ENCODE data around the gene QPRT. TPM values are rescaled to one million over a fixed set of nuclear protein-coding genes. Genes with fewer than 3 reads are reported as not detected.

QPRT gene
- polyA plus RNA-seq, 1 of the 3 experiments (the other 2 are of a cell fraction), result 12.5 TPM

DNA sequence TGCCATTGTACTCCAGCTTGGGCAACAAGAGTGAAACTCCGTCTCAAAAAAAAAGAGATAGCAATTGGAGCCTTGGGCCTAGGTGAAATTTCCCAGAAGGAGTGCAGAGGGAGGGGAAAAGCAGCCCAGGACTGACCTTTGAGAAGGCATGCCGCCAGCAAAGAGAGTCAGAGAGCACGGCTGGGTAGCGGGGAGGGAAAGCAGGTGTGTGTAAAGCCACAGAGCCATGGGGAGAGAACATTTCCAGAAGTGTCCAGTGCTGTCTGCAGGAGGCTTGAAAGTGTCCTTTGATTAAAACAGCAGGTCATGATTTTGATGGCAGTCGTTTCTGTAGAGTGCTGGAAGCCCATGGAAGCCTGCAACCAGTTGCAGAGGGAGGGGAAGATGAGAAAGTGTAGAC, 58.7 kb downstream of the QPRT start:
- TF ChIP-seq CHD2 (IDR thresholded peaks at IDR 0.05; ENCODE audit: low read length, partially characterized antibody) (no peak), TEAD4 (IDR thresholded peaks at IDR 0.05; ENCODE audit: borderline replicate concordance, insufficient read depth) (no peak), SIN3A (IDR thresholded peaks at IDR 0.05; ENCODE audit: borderline replicate concordance, low read depth, low read length) (no peak), SMC3 (IDR thresholded peaks at IDR 0.05; ENCODE audit: low read depth, low read length) (no peak), GABPA (IDR thresholded peaks at IDR 0.05; ENCODE audit: low read depth) (no peak), EZH2phosphoT487 (IDR thresholded peaks at IDR 0.05; ENCODE audit: borderline replicate concordance, low read depth) (no peak), FOXJ3 (CRISPR knock-in tag; IDR thresholded peaks at IDR 0.05) (no peak), MXI1 (IDR thresholded peaks at IDR 0.05; ENCODE audit: low read depth, low read length) (no peak)
- TF ChIP-seq, protein P1, sequence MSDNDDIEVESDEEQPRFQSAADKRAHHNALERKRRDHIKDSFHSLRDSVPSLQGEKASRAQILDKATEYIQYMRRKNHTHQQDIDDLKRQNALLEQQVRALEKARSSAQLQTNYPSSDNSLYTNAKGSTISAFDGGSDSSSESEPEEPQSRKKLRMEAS (IDR thresholded peaks at IDR 0.05; ENCODE audit: low read depth), result no peak
- TF ChIP-seq, protein P2, sequence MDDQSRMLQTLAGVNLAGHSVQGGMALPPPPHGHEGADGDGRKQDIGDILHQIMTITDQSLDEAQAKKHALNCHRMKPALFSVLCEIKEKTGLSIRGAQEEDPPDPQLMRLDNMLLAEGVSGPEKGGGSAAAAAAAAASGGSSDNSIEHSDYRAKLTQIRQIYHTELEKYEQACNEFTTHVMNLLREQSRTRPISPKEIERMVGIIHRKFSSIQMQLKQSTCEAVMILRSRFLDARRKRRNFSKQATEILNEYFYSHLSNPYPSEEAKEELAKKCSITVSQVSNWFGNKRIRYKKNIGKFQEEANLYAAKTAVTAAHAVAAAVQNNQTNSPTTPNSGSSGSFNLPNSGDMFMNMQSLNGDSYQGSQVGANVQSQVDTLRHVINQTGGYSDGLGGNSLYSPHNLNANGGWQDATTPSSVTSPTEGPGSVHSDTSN (IDR thresholded peaks at IDR 0.05), result no peak
- POLR2A ChIA-PET, result no interaction called here

DNA sequence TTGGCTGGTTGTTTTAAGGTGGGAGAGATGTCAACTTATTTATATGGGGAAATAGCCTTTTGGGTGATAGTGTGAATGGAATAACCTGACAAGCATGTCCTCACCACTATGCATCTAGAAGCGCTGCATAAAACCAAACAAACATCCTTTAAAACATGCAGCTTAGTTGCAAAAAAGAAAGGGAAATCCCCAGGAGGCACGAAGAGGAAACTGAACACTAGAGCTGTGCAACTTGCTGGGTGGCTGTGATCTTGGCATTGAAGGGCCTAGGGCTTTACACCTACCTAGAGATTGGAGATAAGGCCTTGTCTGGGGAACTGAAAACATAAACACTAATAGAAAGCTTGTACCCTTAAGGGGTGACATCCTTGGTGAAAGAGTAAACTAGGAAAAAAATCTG, 59.5 kb downstream of the QPRT start:
- Histone ChIP-seq H3K36me3 (replicated peaks in 1 of 2; ENCODE audit: control insufficient read depth in 1 of 2, insufficient read depth in 2 of 2, low read length in 1 of 2) (no peaks in the 10 kb centered on the region), H3K4me1 (ENCODE audit: control insufficient read depth in 1 of 2, insufficient read depth in 2 of 2, low read depth in 1 of 2, low read length in 1 of 2) (peaks cover 0 to 3% of the 10 kb centered on the region in 2 experiments; a peak in 1 of 4 replicates), H3K79me2 (ENCODE audit: insufficient read depth) (no peaks in the 10 kb centered on the region), H3K9me3 (no peaks in the 10 kb centered on the region), H3F3A (replicated peaks; ENCODE audit: insufficient read depth) (no peaks in the 10 kb centered on the region), H3K9ac (no peak overlapping the region), H2AFZ (ENCODE audit: low read depth) (no peak overlapping the region), H3K9me2 (no peaks in the 10 kb centered on the region), H3K4me3 (ENCODE audit: low read depth in 2 of 2, low read length in 1 of 2) (no peak overlapping the region), H3K4me2 (no peak overlapping the region), H4K20me1 (ENCODE audit: insufficient read depth) (no peaks in the 10 kb centered on the region), H3K27me3 (ENCODE audit: insufficient read depth) (peaks cover 8% of the 10 kb centered on the region; the same call in 1 of the 2 replicates), H3K27ac (ENCODE audit: low read depth in 2 of 2, low read length in 1 of 2) (no peak overlapping the region)
- CTCF ChIA-PET, result interaction anchor here (1.1 to 2.1 kb wide), 2 partner anchors 9 to 10 kb away, joined by 3 to 6 read pairs; no protein-coding TSS in a partner anchor
- WGBS (ENCODE audit: low lambda C conversion rate), result 57% methylated on average over 2 of the region's 2 CpGs
- POLR2A ChIA-PET, result no interaction called here
- DNase-seq, result no peak
- TF ChIP-seq, protein P3, sequence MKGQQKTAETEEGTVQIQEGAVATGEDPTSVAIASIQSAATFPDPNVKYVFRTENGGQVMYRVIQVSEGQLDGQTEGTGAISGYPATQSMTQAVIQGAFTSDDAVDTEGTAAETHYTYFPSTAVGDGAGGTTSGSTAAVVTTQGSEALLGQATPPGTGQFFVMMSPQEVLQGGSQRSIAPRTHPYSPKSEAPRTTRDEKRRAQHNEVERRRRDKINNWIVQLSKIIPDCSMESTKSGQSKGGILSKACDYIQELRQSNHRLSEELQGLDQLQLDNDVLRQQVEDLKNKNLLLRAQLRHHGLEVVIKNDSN (IDR thresholded peaks at IDR 0.05; ENCODE audit: borderline replicate concordance, low read depth), result no peak
- TF ChIP-seq, protein P4, sequence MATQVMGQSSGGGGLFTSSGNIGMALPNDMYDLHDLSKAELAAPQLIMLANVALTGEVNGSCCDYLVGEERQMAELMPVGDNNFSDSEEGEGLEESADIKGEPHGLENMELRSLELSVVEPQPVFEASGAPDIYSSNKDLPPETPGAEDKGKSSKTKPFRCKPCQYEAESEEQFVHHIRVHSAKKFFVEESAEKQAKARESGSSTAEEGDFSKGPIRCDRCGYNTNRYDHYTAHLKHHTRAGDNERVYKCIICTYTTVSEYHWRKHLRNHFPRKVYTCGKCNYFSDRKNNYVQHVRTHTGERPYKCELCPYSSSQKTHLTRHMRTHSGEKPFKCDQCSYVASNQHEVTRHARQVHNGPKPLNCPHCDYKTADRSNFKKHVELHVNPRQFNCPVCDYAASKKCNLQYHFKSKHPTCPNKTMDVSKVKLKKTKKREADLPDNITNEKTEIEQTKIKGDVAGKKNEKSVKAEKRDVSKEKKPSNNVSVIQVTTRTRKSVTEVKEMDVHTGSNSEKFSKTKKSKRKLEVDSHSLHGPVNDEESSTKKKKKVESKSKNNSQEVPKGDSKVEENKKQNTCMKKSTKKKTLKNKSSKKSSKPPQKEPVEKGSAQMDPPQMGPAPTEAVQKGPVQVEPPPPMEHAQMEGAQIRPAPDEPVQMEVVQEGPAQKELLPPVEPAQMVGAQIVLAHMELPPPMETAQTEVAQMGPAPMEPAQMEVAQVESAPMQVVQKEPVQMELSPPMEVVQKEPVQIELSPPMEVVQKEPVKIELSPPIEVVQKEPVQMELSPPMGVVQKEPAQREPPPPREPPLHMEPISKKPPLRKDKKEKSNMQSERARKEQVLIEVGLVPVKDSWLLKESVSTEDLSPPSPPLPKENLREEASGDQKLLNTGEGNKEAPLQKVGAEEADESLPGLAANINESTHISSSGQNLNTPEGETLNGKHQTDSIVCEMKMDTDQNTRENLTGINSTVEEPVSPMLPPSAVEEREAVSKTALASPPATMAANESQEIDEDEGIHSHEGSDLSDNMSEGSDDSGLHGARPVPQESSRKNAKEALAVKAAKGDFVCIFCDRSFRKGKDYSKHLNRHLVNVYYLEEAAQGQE (IDR thresholded peaks at IDR 0.05; ENCODE audit: low read depth, low read length), result no peak
- TF ChIP-seq, protein P1 (IDR thresholded peaks at IDR 0.05; ENCODE audit: low read depth), result no peak
- TF ChIP-seq YY1 (IDR thresholded peaks at IDR 0.05; ENCODE audit: low read depth) (no peak), TEAD4 (IDR thresholded peaks at IDR 0.05; ENCODE audit: borderline replicate concordance, insufficient read depth) (no peak), MXI1 (IDR thresholded peaks at IDR 0.05; ENCODE audit: low read depth, low read length) (no peak), FOSL2 (IDR thresholded peaks at IDR 0.05; ENCODE audit: borderline replicate concordance, low read depth) (no peak), GABPA (IDR thresholded peaks at IDR 0.05; ENCODE audit: low read depth) (no peak), RAD21 (IDR thresholded peaks at IDR 0.05; ENCODE audit: low read length) (no peak), TCF12 (IDR thresholded peaks at IDR 0.05) (no peak), NRF1 (IDR thresholded peaks at IDR 0.05; ENCODE audit: low read depth, low read length) (no peak), POLR2AphosphoS5 (IDR thresholded peaks at IDR 0.05; ENCODE audit: low read depth, low read length) (no peak), SMC3 (IDR thresholded peaks at IDR 0.05; ENCODE audit: low read depth, low read length) (no peak), CHD2 (IDR thresholded peaks at IDR 0.05; ENCODE audit: low read length, partially characterized antibody) (no peak), GATA2 (CRISPR knock-in tag; IDR thresholded peaks at IDR 0.05) (no peak)
- TF ChIP-seq, protein P5, sequence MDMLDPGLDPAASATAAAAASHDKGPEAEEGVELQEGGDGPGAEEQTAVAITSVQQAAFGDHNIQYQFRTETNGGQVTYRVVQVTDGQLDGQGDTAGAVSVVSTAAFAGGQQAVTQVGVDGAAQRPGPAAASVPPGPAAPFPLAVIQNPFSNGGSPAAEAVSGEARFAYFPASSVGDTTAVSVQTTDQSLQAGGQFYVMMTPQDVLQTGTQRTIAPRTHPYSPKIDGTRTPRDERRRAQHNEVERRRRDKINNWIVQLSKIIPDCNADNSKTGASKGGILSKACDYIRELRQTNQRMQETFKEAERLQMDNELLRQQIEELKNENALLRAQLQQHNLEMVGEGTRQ (IDR thresholded peaks at IDR 0.05; ENCODE audit: borderline replicate concordance, low read depth, low read length), result no peak

More for the DNA sequence above, 58.7 kb downstream of the QPRT start:
- Histone ChIP-seq H3K4me2 (no peak overlapping the region), H3K9ac (no peak overlapping the region), H3F3A (replicated peaks; ENCODE audit: insufficient read depth) (no peaks in the 10 kb centered on the region), H3K27me3 (ENCODE audit: insufficient read depth) (peaks cover 9% of the 10 kb centered on the region; the same call in 1 of the 2 replicates), H3K27ac (ENCODE audit: low read depth in 2 of 2, low read length in 1 of 2) (no peak overlapping the region), H3K4me3 (ENCODE audit: low read depth in 2 of 2, low read length in 1 of 2) (no peak overlapping the region), H4K20me1 (ENCODE audit: insufficient read depth) (no peaks in the 10 kb centered on the region), H3K36me3 (replicated peaks in 1 of 2; ENCODE audit: control insufficient read depth in 1 of 2, insufficient read depth in 2 of 2, low read length in 1 of 2) (no peaks in the 10 kb centered on the region), H3K9me2 (no peaks in the 10 kb centered on the region), H3K4me1 (ENCODE audit: control insufficient read depth in 1 of 2, insufficient read depth in 2 of 2, low read depth in 1 of 2, low read length in 1 of 2) (peaks cover 0 to 3% of the 10 kb centered on the region in 2 experiments; a peak in 1 of 4 replicates), H3K79me2 (ENCODE audit: insufficient read depth) (no peaks in the 10 kb centered on the region), H2AFZ (ENCODE audit: low read depth) (no peak overlapping the region), H3K9me3 (no peaks in the 10 kb centered on the region)
- 61% methylated on average over 5 of the region's 5 CpGs for WGBS (ENCODE audit: low lambda C conversion rate)
- CTCF ChIA-PET, result interaction anchor here (0.6 to 2.1 kb wide), 2 partner anchors 8 to 161 kb away, joined by 3 to 6 read pairs; no protein-coding TSS in a partner anchor
- no peak for DNase-seq

All from SK-N-SH (cell line).